ENCODE measurements around the gene PITPNM1. TPM values are rescaled to one million over a fixed set of nuclear protein-coding genes. Genes with fewer than 3 reads are reported as not detected.
"Not testable (repeated sequence)": the region's sequence is repeated elsewhere in the genome, so short reads cannot be mapped to it uniquely, and the experiment has no call there.

PITPNM1 gene
- total RNA-seq, result 41.2 TPM

- DNase-seq (ENCODE audit: low spot score), result peak; percentile 81
Measured at GRCh38 chr11:67504950-67505581, at the start of gene PITPNM1. TSS of gene PITPNM1 (minus strand) at chr11:67505363. CDS start at chr11:67504180, 1,183 bp downstream.

GRCh38 chr11:67551697-67552096 lies 46.5 kb upstream of the PITPNM1 start:
- not testable (repeated sequence) for DNase-seq (ENCODE audit: low spot score)

- no peak for DNase-seq (ENCODE audit: low spot score)
Measured at GRCh38 chr11:67551127-67551526, 46.0 kb upstream of the PITPNM1 start.

DNA sequence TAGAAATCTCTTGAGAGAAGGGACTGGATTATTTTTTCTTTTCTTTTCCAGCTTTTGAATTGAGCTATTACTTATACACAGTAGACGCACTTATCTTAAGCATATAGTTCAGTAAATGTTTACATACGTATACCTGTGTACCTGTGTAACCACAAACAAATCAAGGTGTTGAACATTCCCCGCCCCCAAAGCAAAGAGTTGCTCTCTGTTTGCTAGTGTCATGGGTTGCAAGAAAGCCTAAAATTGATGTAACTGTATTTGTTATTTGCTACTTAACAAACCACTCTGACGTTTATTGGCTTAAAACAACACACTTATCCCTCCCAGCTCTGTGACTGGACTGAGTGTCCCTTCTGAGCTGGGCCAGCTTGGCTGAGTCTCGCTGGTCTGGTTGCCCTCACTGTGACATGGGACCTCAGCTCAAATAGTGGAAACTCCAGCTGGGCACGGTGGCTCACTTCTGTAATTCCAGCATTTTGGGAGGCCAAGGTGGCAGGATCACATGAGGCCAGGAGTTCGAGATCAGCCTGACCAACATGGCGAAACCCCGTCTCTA lies 43.5 kb upstream of the PITPNM1 start:
- no peak for DNase-seq (ENCODE audit: low spot score)

DNA sequence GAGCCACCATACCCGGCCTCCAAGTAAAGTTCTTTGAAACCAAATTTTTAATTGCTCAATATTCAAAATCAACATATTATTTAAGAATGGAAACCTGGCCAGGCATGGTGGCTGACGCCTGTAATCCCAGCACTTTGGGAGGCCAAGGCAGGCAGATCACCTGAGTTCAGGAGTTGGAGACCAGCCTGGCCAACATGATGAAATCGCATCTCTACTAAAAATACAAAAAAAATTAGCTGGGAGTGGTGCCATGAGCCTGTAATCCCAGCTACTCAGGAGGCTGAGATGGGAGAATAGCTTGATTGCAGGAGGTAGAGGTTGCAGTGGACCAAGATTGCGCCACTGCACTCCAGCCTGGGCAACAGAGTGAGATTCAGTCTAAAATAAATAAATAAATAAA lies 42.9 kb upstream of the PITPNM1 start:
- not testable (repeated sequence) for DNase-seq (ENCODE audit: low spot score)

GRCh38 chr11:67545280-67545679 lies 40.1 kb upstream of the PITPNM1 start:
- no peak for DNase-seq (ENCODE audit: low spot score)

GRCh38 chr11:67544616-67545242 lies 39.6 kb upstream of the PITPNM1 start:
- no peak for DNase-seq (ENCODE audit: low spot score)

DNA sequence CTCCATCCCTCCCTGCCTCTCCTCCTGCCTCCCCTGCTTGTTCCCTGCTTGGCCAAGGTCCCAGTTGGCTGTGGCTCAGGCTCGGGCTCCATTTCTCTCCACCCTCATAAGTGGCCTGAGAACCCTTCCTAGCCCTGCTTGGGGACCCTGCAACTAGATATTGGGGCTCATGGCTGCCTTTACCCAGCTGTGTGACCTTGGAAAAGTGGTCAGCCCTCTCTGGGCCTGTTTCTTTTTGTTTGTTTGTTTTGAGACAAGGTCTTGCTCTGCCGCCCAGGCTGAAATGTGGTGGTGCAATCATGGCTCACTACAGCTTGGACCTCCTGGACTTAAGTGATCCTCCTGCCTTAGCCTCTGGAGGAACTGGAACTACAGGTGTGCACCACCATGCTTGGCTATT lies 38.4 kb upstream of the PITPNM1 start:
- DNase-seq (ENCODE audit: low spot score), result no peak

- no peak for DNase-seq (ENCODE audit: low spot score)
Measured at GRCh38 chr11:67542971-67543370, 37.8 kb upstream of the PITPNM1 start.

DNA sequence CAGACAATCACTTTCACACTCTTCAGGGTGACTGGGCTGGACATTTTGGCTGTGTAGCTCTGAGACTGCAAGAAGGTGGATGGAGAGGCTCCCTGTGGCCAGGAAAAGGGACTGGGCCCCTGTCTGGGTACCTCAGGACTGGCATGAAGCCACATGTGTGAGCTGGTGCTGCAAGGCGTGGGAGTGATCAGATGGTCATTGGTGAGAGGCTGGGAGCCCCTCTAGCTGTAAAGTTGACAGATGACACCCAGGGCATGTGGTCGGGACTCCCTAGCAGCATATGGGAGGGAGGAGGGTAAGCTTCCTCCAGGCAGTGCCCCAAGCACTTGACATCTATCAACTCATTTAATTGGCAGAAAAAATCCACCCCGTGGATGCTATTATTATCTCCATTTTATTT lies 37.0 kb upstream of the PITPNM1 start:
- no peak for DNase-seq (ENCODE audit: low spot score)

DNA sequence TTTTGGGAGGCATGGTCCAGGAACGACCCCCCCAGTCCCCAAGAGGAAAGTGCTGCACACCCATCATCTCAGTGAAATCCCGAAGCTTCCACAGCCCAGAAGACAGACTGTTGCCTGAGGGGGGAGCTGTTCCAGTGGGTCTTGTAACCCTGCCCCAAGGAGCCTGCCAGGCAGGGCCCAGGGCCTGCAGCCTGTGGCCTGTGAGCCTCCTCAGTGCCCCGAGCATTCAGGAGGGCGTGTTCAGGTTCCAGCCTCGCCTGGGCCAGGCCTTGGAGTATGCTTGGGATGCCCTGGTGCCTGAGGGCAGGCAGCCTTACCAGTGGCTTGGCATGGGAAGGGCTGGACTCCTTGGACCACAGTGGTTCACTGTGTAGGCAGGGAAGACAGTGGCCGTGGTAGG lies 36.0 kb upstream of the PITPNM1 start:
- DNase-seq (ENCODE audit: low spot score), result no peak

DNA sequence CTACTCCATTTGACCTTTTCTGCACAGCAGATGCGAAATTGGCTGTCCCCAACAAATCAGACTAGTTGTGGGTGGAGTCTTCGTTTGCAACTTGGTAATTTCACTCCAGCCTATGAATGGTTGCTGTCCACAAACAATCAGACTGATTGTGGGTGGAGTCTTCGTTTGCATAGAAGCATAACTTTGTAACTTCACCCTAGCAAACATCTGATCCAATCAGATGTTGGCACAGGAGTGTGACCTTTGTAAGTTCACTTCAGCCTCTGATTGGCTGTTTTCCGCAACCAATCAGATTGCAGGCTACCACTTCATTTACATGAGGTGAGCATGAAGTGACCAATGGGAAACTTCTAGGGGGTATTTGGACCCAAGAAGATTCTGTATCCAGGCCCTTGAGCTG lies 34.4 kb upstream of the PITPNM1 start:
- no peak for DNase-seq (ENCODE audit: low spot score)

GRCh38 chr11:67538823-67539505 lies 33.8 kb upstream of the PITPNM1 start:
- no peak for DNase-seq (ENCODE audit: low spot score)

GRCh38 chr11:67538306-67538705 lies 33.1 kb upstream of the PITPNM1 start:
- DNase-seq (ENCODE audit: low spot score), result no peak

GRCh38 chr11:67535561-67535960 lies 30.4 kb upstream of the PITPNM1 start:
- DNase-seq (ENCODE audit: low spot score), result no peak

- DNase-seq (ENCODE audit: low spot score), result no peak
Measured at GRCh38 chr11:67534070-67534679, 29.0 kb upstream of the PITPNM1 start.

DNA sequence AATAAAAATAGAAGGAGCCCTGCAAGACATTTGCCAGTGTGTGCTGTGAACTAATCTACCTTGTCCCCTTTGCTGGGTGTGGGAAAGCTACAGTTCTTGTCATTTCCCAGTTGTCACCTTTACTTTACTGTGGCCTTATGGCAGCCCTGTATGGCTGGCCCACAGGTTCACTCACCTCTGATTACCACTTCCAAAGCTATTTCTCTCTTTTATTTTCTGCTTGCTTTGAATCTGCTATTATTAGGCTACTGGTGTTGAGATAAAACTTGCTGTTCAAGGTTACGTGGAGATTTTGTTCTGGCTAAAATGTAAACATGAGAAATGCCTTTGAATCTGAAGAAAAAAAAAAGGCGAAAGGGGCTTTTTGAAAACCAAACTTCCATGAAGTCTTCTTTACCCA lies 27.7 kb upstream of the PITPNM1 start:
- DNase-seq (ENCODE audit: low spot score), result no peak

- DNase-seq (ENCODE audit: low spot score), result no peak
Measured at GRCh38 chr11:67530282-67530592, 25.1 kb upstream of the PITPNM1 start.

DNA sequence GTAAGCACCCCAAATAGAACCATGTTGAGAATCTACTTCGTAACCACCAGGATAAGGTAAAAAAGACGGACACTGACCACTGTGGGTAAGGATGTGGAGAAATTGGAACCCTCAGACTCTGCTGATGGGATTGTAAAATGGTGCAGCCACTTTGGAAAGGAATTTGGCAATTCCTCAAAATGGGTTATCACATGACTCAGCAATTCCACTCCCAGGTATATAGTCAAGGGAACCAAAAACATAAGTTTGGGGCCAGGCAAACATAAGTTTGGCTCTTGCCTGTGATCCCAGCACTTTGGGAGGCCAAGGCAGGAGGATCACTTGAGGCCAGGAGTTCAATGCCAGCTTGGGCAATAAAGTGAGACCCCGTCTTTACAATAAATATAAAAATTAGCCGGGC lies 23.2 kb upstream of the PITPNM1 start:
- no peak for DNase-seq (ENCODE audit: low spot score)

GRCh38 chr11:67525275-67525976 lies 20.3 kb upstream of the PITPNM1 start:
- no peak for DNase-seq (ENCODE audit: low spot score)

GRCh38 chr11:67524480-67524808 lies 19.3 kb upstream of the PITPNM1 start:
- no peak for DNase-seq (ENCODE audit: low spot score)
